ENCODE results near the gene DNAJC22.
A peak's percentile ranks its signal among the peaks of the same experiment; 100 is the strongest.

Gene DNAJC22

GRCh38 chr12:49336645-49337584 lies 9.8 kb upstream of the DNAJC22 start, which contains the start of gene C1QL4:
C1QL4 (minus strand) TSS chr12:49337188; CDS start chr12:49336477, 711 bp downstream.
- Histone ChIP-seq H3K27me3 (ENCODE audit: control insufficient read depth, insufficient read depth, low read length) (no peaks in the 10 kb centered on the region), H3K4me2 (ENCODE audit: low read length) (peak within 1 kb of the TSS; percentile 86), H3K79me2 (no peaks in the 10 kb centered on the region), H3K9me3 (ENCODE audit: control insufficient read depth, low read length) (no peaks in the 10 kb centered on the region), H2AFZ (peak within 1 kb of the TSS; percentile 85), H3K36me3 (ENCODE audit: control insufficient read depth, insufficient read depth, low read length) (no peaks in the 10 kb centered on the region), H3K4me1 (peaks cover 9% of the 10 kb centered on the region), H3K4me3 (ENCODE audit: low read depth, low read length) (peak within 1 kb of the TSS; percentile 50), H3K9ac (no peak within 1 kb of the TSS), H3K27ac (no peak within 1 kb of the TSS)
- TF ChIP-seq CTCF (IDR thresholded peaks at IDR 0.05) = peak; percentile 98

- no peaks in the 10 kb centered on the region for H3K27me3 ChIP-seq (ENCODE audit: control insufficient read depth, insufficient read depth, low read length)
- H3K4me2 ChIP-seq (ENCODE audit: low read length) = no peak overlapping the region
These were observed 7.7 kb upstream of the DNAJC22 start for GRCh38 chr12:49338830-49339463.

GRCh38 chr12:49339464-49339861 lies 7.2 kb upstream of the DNAJC22 start:
- Histone ChIP-seq H3K9ac (no peak overlapping the region), H3K79me2 (no peaks in the 10 kb centered on the region), H3K9me3 (ENCODE audit: control insufficient read depth, low read length) (no peaks in the 10 kb centered on the region), H3K4me3 (ENCODE audit: low read depth, low read length) (no peak overlapping the region), H2AFZ (no peak overlapping the region), H3K36me3 (ENCODE audit: control insufficient read depth, insufficient read depth, low read length) (no peaks in the 10 kb centered on the region), H3K27me3 (ENCODE audit: control insufficient read depth, insufficient read depth, low read length) (no peaks in the 10 kb centered on the region), H3K4me1 (peaks cover 17% of the 10 kb centered on the region), H3K27ac (no peak overlapping the region), H3K4me2 (ENCODE audit: low read length) (no peak overlapping the region)
- no peak for TF ChIP-seq CTCF (IDR thresholded peaks at IDR 0.05)

More at GRCh38 chr12:49338830-49339463, 7.7 kb upstream of the DNAJC22 start:
- H3K27ac ChIP-seq = no peak overlapping the region
- no peaks in the 10 kb centered on the region for H3K9me3 ChIP-seq (ENCODE audit: control insufficient read depth, low read length)
- H3K4me1 ChIP-seq = peaks cover 17% of the 10 kb centered on the region
- no peaks in the 10 kb centered on the region for H3K36me3 ChIP-seq (ENCODE audit: control insufficient read depth, insufficient read depth, low read length)
- no peak overlapping the region for H3K9ac ChIP-seq
- H3K4me3 ChIP-seq (ENCODE audit: low read depth, low read length) = no peak overlapping the region
- no peak overlapping the region for H2AFZ ChIP-seq
- no peaks in the 10 kb centered on the region for H3K79me2 ChIP-seq
- no peak for TF ChIP-seq CTCF (IDR thresholded peaks at IDR 0.05)

GRCh38 chr12:49340095-49340870 lies 6.4 kb upstream of the DNAJC22 start:
- no peak overlapping the region for H3K27ac ChIP-seq
- H3K27me3 ChIP-seq (ENCODE audit: control insufficient read depth, insufficient read depth, low read length) = no peaks in the 10 kb centered on the region
- H3K9ac ChIP-seq = no peak overlapping the region
- no peaks in the 10 kb centered on the region for H3K36me3 ChIP-seq (ENCODE audit: control insufficient read depth, insufficient read depth, low read length)
- no peaks in the 10 kb centered on the region for H3K79me2 ChIP-seq
- no peak for TF ChIP-seq CTCF (IDR thresholded peaks at IDR 0.05)
- no peaks in the 10 kb centered on the region for H3K9me3 ChIP-seq (ENCODE audit: control insufficient read depth, low read length)
- H3K4me2 ChIP-seq (ENCODE audit: low read length) = no peak overlapping the region
- no peak overlapping the region for H3K4me3 ChIP-seq (ENCODE audit: low read depth, low read length)
- no peak overlapping the region for H2AFZ ChIP-seq
- peaks cover 17% of the 10 kb centered on the region for H3K4me1 ChIP-seq
